OCI-LY7 (cell line): ENCODE results near the gene CNTLN.

Source experiments
- CTCF ChIP-seq: fragments of 200-600 bp; sonication (generic); conservative IDR thresholded peaks from 2 replicates; pipeline ENCODE4 v1.5.1; 2014; ENCODE audit warnings: mild to moderate bottlenecking, antibody characterized with exemption, low read length, moderate library complexity, mixed read lengths
- EZH2phosphoT487 ChIP-seq: fragments of 200-600 bp; sonication (generic); IDR thresholded peaks from 2 replicates; pipeline ENCODE4 v1.6.1; 2018; ENCODE audit warnings: low read depth, borderline replicate concordance, mild to moderate bottlenecking, mixed run types, antibody characterized with exemption, low read length, moderate library complexity, mixed read lengths

- no peak for TF ChIP-seq CTCF
- no peak for TF ChIP-seq EZH2phosphoT487
Measured at GRCh38 chr9:17291766-17292165, 156.9 kb downstream of the CNTLN start.
